Measurements from ENCODE around the gene ANKRD55. TPM values are rescaled to one million over a fixed set of nuclear protein-coding genes. Genes with fewer than 3 reads are reported as not detected.

ANKRD55 gene
- total RNA-seq, 1 donor from 2014 or later = not detected

GRCh38 chr5:56191656-56192055 is 41.5 kb downstream of the ANKRD55 start:
- no peaks in the 10 kb centered on the region for H3F3A ChIP-seq (ENCODE audit: low read depth)
- no peak overlapping the region for H3K9ac ChIP-seq
- peaks cover 4% of the 10 kb centered on the region for H3K4me1 ChIP-seq
- H2AFZ ChIP-seq (replicated peaks) = no peak overlapping the region
- H3K4me3 ChIP-seq = no peak overlapping the region
- no peak overlapping the region for H3K4me2 ChIP-seq
- no peaks in the 10 kb centered on the region for H3K36me3 Mint-ChIP-seq
- H3K4me3 Mint-ChIP-seq = no peak overlapping the region
- no peak overlapping the region for H3K27ac Mint-ChIP-seq
- no peaks in the 10 kb centered on the region for H3K9me3 ChIP-seq (ENCODE audit: low read depth)
- no peaks in the 10 kb centered on the region for H3K79me2 ChIP-seq (ENCODE audit: low read depth)
- DNase-seq (ENCODE audit: low spot score) = no peak
- H3K27ac ChIP-seq = no peak overlapping the region
- no peaks in the 10 kb centered on the region for H3K27me3 ChIP-seq
- H3K27me3 Mint-ChIP-seq (ENCODE audit: insufficient read depth, low read depth) = no peaks in the 10 kb centered on the region
- H4K20me1 ChIP-seq (ENCODE audit: low read depth) = no peaks in the 10 kb centered on the region
- H3K9me3 Mint-ChIP-seq = peaks cover 2% of the 10 kb centered on the region
- no peaks in the 10 kb centered on the region for H3K4me1 Mint-ChIP-seq
- TF ChIP-seq EZH2phosphoT487 (IDR thresholded peaks at IDR 0.05) (no peak), EZH2 (IDR thresholded peaks at IDR 0.05) (no peak), CTCF (IDR thresholded peaks at IDR 0.05) (no peak)
- H3K36me3 ChIP-seq = no peaks in the 10 kb centered on the region

GRCh38 chr5:56190497-56190896 is 42.6 kb downstream of the ANKRD55 start:
- H3K27me3 ChIP-seq = no peaks in the 10 kb centered on the region
- no peak overlapping the region for H2AFZ ChIP-seq (replicated peaks)
- no peaks in the 10 kb centered on the region for H4K20me1 ChIP-seq (ENCODE audit: low read depth)
- H3K27me3 Mint-ChIP-seq (ENCODE audit: insufficient read depth, low read depth) = no peaks in the 10 kb centered on the region
- no peak overlapping the region for H3K4me3 ChIP-seq
- no peaks in the 10 kb centered on the region for H3K36me3 ChIP-seq
- no peak for DNase-seq (ENCODE audit: low spot score)
- no peaks in the 10 kb centered on the region for H3K36me3 Mint-ChIP-seq
- H3K4me3 Mint-ChIP-seq = no peak overlapping the region
- H3K27ac Mint-ChIP-seq = no peak overlapping the region
- no peaks in the 10 kb centered on the region for H3F3A ChIP-seq (ENCODE audit: low read depth)
- H3K27ac ChIP-seq = no peak overlapping the region
- H3K4me1 Mint-ChIP-seq = no peaks in the 10 kb centered on the region
- no peaks in the 10 kb centered on the region for H3K9me3 ChIP-seq (ENCODE audit: low read depth)
- TF ChIP-seq CTCF (IDR thresholded peaks at IDR 0.05) (no peak), EZH2 (IDR thresholded peaks at IDR 0.05) (no peak), EZH2phosphoT487 (IDR thresholded peaks at IDR 0.05) (no peak)
- H3K4me1 ChIP-seq = peaks cover 5% of the 10 kb centered on the region
- peaks cover 2% of the 10 kb centered on the region for H3K9me3 Mint-ChIP-seq
- H3K79me2 ChIP-seq (ENCODE audit: low read depth) = no peaks in the 10 kb centered on the region
- H3K9ac ChIP-seq = no peak overlapping the region
- no peak overlapping the region for H3K4me2 ChIP-seq

GRCh38 chr5:56185768-56186311 is 47.3 kb downstream of the ANKRD55 start:
- no peak overlapping the region for H3K27ac Mint-ChIP-seq
- H3K36me3 ChIP-seq = no peaks in the 10 kb centered on the region

More at GRCh38 chr5:56185768-56186311, 47.3 kb downstream of the ANKRD55 start:
- H3K27ac ChIP-seq = no peak overlapping the region
- Mint-ChIP-seq H3K27me3 (ENCODE audit: insufficient read depth, low read depth) (no peaks in the 10 kb centered on the region), H3K36me3 (no peaks in the 10 kb centered on the region), H3K9me3 (peaks cover 2% of the 10 kb centered on the region), H3K4me3 (no peak overlapping the region), H3K4me1 (peaks cover 10% of the 10 kb centered on the region)
- H3K9ac ChIP-seq = no peak overlapping the region
- no peaks in the 10 kb centered on the region for H3K9me3 ChIP-seq (ENCODE audit: low read depth)
- H3F3A ChIP-seq (ENCODE audit: low read depth) = no peaks in the 10 kb centered on the region
- no peaks in the 10 kb centered on the region for H3K79me2 ChIP-seq (ENCODE audit: low read depth)
- no peak overlapping the region for H2AFZ ChIP-seq (replicated peaks)
- no peaks in the 10 kb centered on the region for H3K27me3 ChIP-seq
- no peak overlapping the region for H3K4me3 ChIP-seq
- H3K4me2 ChIP-seq = no peak overlapping the region
- TF ChIP-seq CTCF (IDR thresholded peaks at IDR 0.05) = no peak
- TF ChIP-seq EZH2 (IDR thresholded peaks at IDR 0.05) = no peak
- no peak for TF ChIP-seq EZH2phosphoT487 (IDR thresholded peaks at IDR 0.05)
- DNase-seq (ENCODE audit: low spot score) = no peak
- H4K20me1 ChIP-seq (ENCODE audit: low read depth) = no peaks in the 10 kb centered on the region
- H3K4me1 ChIP-seq = peaks cover 5% of the 10 kb centered on the region

Data from neural progenitor cell (in vitro differentiated cells).